GM12864 (cell line): ENCODE results near the gene CLDN7.
A peak's percentile ranks its signal among the peaks of the same experiment; 100 is the strongest.

ENCODE experiments used
- DNase-seq: peaks from one replicate; pipeline ENCODE4 v3.0.0-alpha.2; 2011; ENCODE audit warnings: low read depth
- H3K4me3 ChIP-seq: 2 replicates; pipeline ENCODE4 v1.5.1; 2011; ENCODE audit warnings: mild to moderate bottlenecking, low read depth, low read length, control low read depth
- TF ChIP-seq, protein P1 (sequence below): IDR thresholded peaks from 2 replicates; pipeline ENCODE4 v1.5.1; 2011; ENCODE audit warnings: low read depth, mild to moderate bottlenecking, moderate library complexity, low read length, control low read depth, inconsistent platforms; ENCODE audit errors: missing control alignments

The CLDN7 gene

GRCh38 chr17:7281074-7281952 is 19.0 kb upstream of the CLDN7 start, which contains the start of gene SLC2A4:
TSS of gene SLC2A4 (plus strand) at chr17:7281718. CDS start at chr17:7281935, 217 bp downstream.
- TF ChIP-seq, protein P1, sequence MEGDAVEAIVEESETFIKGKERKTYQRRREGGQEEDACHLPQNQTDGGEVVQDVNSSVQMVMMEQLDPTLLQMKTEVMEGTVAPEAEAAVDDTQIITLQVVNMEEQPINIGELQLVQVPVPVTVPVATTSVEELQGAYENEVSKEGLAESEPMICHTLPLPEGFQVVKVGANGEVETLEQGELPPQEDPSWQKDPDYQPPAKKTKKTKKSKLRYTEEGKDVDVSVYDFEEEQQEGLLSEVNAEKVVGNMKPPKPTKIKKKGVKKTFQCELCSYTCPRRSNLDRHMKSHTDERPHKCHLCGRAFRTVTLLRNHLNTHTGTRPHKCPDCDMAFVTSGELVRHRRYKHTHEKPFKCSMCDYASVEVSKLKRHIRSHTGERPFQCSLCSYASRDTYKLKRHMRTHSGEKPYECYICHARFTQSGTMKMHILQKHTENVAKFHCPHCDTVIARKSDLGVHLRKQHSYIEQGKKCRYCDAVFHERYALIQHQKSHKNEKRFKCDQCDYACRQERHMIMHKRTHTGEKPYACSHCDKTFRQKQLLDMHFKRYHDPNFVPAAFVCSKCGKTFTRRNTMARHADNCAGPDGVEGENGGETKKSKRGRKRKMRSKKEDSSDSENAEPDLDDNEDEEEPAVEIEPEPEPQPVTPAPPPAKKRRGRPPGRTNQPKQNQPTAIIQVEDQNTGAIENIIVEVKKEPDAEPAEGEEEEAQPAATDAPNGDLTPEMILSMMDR: no peak
- peak; percentile 60 for DNase-seq
- H3K4me3 ChIP-seq: peak within 1 kb of the TSS; percentile 57

GRCh38 chr17:7280519-7281073 is 18.3 kb upstream of the CLDN7 start:
- H3K4me3 ChIP-seq: peak overlapping the region; percentile 57
- peak; percentile 59 for DNase-seq
- TF ChIP-seq, protein P1: peak; percentile 97

GRCh38 chr17:7279448-7279847 is 17.2 kb upstream of the CLDN7 start:
- TF ChIP-seq, protein P1: no peak
- no peak overlapping the region for H3K4me3 ChIP-seq
- no peak for DNase-seq

DNA sequence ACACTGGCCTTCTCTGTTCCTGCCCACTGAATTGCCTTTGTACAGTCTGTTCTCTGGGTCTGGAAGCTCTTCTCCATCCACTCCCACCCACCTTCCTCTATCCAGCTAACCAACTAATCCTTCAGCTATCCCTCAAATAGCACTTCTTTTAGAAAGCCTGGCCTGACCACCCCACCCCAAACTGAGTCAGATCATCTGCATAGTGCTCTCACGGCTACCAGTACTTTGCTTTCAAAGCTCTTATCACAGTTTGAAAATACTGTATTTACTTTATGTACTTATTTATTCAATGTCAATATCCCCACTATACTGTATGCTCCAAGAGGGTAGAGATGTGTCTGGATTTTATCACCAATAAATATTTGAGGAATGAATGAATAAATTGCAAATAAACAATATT is 4.5 kb upstream of the CLDN7 start:
- TF ChIP-seq, protein P1: no peak
- no peak for DNase-seq
- no peak overlapping the region for H3K4me3 ChIP-seq

- no peak overlapping the region for H3K4me3 ChIP-seq
- no peak for DNase-seq
- TF ChIP-seq, protein P1: no peak
Measured at GRCh38 chr17:7263801-7264078, 1.5 kb upstream of the CLDN7 start.

DNA sequence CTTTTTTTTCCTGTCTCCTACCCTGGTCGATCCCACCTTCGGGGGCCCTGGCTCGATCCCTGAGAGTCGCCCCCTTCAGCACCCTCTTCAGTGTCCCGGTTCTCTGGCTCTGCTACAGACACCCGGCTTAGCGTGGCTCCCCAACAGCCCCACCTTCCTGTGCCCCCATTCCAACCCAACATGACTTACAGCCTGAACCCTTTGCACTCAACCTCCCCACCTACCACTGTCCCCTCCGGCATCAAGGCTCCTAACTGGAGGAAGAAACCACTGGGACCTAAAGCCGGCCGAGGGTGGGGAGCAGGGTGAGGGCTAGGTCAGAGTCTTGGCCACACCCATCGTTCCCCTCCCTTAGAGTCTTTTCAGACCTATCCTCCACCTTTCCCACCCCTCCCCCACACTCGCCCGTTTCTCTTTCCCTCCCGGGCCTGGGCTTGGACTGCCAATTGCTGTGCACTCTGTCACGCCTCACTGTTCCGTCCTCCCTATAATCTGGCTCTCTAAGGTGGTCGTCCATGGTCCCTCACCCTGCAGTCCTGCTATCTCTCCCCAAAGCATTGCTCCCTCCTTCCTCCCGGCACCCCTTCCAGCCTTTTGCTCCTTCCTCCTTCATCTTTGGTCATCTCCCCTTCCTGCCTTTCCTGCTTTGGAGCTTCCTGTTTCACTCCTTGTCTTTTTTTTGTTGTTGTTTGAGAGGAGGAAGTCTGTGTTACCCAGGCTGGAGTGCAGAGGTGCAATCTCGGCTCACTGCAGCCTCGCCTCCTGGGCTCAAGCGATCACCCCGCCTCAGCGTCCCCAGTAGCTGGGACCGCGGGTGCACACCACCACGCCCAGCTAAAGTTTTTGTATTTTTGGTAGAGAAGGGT is 890 bp upstream of the CLDN7 start:
- no peak for DNase-seq
- TF ChIP-seq, protein P1: no peak
- H3K4me3 ChIP-seq: no peak overlapping the region
